Fibroblast of lung (primary cell): Measurements from ENCODE around the gene PCBP4. TPM values are rescaled to one million over a fixed set of nuclear protein-coding genes. Genes with fewer than 3 reads are reported as not detected.

ENCODE experiments used
- DNase-seq, 2 donors: peaks; one replicate each; pipeline versions ENCODE4 v3.0.0 to v3.0.0-alpha.2; 2010; ENCODE audit warnings: low read depth in 2 of 2
- H2AFZ ChIP-seq: 2 replicates; pipeline ENCODE4 v1.5.1; 2012; ENCODE audit warnings: low read length, control low read depth, inconsistent platforms
- H3K27ac ChIP-seq: 2 replicates; pipeline ENCODE4 v1.5.1; 2011; ENCODE audit warnings: low read length, control low read depth; ENCODE audit not compliant: insufficient read depth
- H3K27me3 ChIP-seq: 2 replicates; pipeline ENCODE4 v1.5.1; 2011; ENCODE audit warnings: mild to moderate bottlenecking, low read length; ENCODE audit not compliant: control insufficient read depth, insufficient read depth
- H3K36me3 ChIP-seq: 2 replicates; pipeline ENCODE4 v1.5.1; 2011; ENCODE audit warnings: low read length; ENCODE audit not compliant: control insufficient read depth, insufficient read depth
- H3K4me1 ChIP-seq: 2 replicates; pipeline ENCODE4 v1.5.1; 2011; ENCODE audit warnings: low read length; ENCODE audit not compliant: control insufficient read depth, insufficient read depth; ENCODE audit errors: extremely low read depth
- H3K4me2 ChIP-seq: 2 replicates; pipeline ENCODE4 v1.5.1; 2011; ENCODE audit warnings: low read length, control low read depth; ENCODE audit not compliant: insufficient read depth; ENCODE audit errors: extremely low read depth
- H3K4me3 ChIP-seq, 4 experiments: fragments of 200-600 bp in 1 of 4; sonication (generic) in 1 of 4; replicated peaks in 1 of 4; 2 replicates each; pipeline ENCODE4 v1.5.1; 2011 to 2016; ENCODE audit warnings: low read length in 4 of 4, low read depth in 3 of 4, mild to moderate bottlenecking in 3 of 4, control low read depth in 2 of 4, inconsistent platforms in 1 of 4, mixed read lengths in 1 of 4; ENCODE audit not compliant: insufficient read depth in 1 of 4; ENCODE audit errors: control extremely low read depth in 1 of 4
- H3K79me2 ChIP-seq: 2 replicates; pipeline ENCODE4 v1.5.1; 2012; ENCODE audit warnings: mild to moderate bottlenecking, low read length, inconsistent platforms; ENCODE audit not compliant: control insufficient read depth, insufficient read depth
- H3K9ac ChIP-seq: 2 replicates; pipeline ENCODE4 v1.5.1; 2011; ENCODE audit warnings: mild to moderate bottlenecking, low read length, control low read depth; ENCODE audit not compliant: insufficient read depth
- H3K9me3 ChIP-seq: 2 replicates; pipeline ENCODE4 v1.5.1; 2012; ENCODE audit warnings: low read depth, low read length; ENCODE audit not compliant: control insufficient read depth, insufficient read depth
- H4K20me1 ChIP-seq: 2 replicates; pipeline ENCODE4 v1.5.1; 2011; ENCODE audit warnings: low read length; ENCODE audit not compliant: control insufficient read depth, insufficient read depth; ENCODE audit errors: extremely low read depth
- EZH2 ChIP-seq: IDR thresholded peaks from 2 replicates; pipeline ENCODE4 v1.5.1; 2012; ENCODE audit warnings: low read length, control low read depth, mild to moderate bottlenecking; ENCODE audit errors: missing control alignments
- polyA plus RNA-seq, 2 donors: library from polyadenylated mRNA; depleted of rRNA in 1 of 2; stranded (reverse) in 1 of 2; unstranded in 1 of 2; fragments of >200 nt; gene quantifications; 2 replicates each; pipeline ENCODE4 v1.2.1, GENCODE V29; 2011 to 2012; ENCODE audit warnings: missing spikeins in 1 of 2
- total RNA-seq: library from RNA; depleted of rRNA; stranded (reverse); fragments of >200 nt; gene quantifications from 2 replicates; pipeline ENCODE4 v1.2.1, GENCODE V29; 2014
- TF ChIP-seq, protein P1 (sequence below), 2 donors: IDR thresholded peaks in 1 of 2; conservative IDR thresholded peaks in 1 of 2; 1 replicate in 1 of 2; 2 replicates in 1 of 2; pipeline ENCODE4 v1.5.1; 2011 to 2012; ENCODE audit warnings: low read length in 2 of 2, control low read depth in 1 of 2, inconsistent platforms in 1 of 2, low read depth in 1 of 2, mild to moderate bottlenecking in 1 of 2

Gene PCBP4
- total and polyA plus RNA-seq, 2 donors (not counting 1 experiment from before 2014, with no cell fraction given) = 40.2 to 46.2 TPM

DNA sequence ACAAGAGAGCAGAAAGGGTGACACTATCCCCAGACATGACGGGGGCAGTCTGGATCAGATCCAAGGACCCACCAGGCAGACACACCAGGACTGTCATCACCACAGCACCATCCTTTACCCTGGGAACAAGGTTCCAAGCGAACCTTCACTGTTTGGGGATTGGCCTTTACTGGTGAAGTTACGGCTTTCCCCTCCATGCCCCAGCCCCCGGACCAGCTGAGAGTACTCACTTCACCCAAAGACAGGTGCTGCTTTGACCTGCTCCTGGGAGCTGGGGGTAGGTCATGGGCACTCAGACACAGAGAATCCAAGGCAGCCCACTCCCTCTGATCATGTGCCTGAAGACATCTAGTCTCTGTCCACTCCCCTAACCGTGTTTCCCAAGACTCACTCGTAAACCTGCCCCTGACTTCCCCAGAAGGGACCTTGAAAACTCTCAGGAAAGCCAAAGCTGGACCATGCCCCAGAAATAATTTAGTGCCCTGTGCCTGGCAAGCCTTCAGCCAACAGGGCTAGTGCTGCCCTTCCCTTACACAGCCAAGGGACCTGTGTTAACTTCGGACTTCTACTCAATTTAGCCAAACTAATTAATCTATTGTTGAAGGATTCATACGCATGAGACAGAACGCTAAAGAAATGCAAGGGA, 28.4 kb downstream of the PCBP4 start:
- H3K36me3 ChIP-seq = peaks cover 14% of the 10 kb centered on the region
- H3K4me3 ChIP-seq = no peak overlapping the region
- peaks cover 19% of the 10 kb centered on the region for H3K79me2 ChIP-seq
- no peak for DNase-seq
- H3K27me3 ChIP-seq = no peaks in the 10 kb centered on the region
- H2AFZ ChIP-seq = no peak overlapping the region
- H3K4me1 ChIP-seq = peaks cover 15% of the 10 kb centered on the region
- H4K20me1 ChIP-seq = no peaks in the 10 kb centered on the region
- TF ChIP-seq, protein P1, sequence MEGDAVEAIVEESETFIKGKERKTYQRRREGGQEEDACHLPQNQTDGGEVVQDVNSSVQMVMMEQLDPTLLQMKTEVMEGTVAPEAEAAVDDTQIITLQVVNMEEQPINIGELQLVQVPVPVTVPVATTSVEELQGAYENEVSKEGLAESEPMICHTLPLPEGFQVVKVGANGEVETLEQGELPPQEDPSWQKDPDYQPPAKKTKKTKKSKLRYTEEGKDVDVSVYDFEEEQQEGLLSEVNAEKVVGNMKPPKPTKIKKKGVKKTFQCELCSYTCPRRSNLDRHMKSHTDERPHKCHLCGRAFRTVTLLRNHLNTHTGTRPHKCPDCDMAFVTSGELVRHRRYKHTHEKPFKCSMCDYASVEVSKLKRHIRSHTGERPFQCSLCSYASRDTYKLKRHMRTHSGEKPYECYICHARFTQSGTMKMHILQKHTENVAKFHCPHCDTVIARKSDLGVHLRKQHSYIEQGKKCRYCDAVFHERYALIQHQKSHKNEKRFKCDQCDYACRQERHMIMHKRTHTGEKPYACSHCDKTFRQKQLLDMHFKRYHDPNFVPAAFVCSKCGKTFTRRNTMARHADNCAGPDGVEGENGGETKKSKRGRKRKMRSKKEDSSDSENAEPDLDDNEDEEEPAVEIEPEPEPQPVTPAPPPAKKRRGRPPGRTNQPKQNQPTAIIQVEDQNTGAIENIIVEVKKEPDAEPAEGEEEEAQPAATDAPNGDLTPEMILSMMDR (conservative IDR thresholded peaks at IDR 0.05 in 1 of 2, IDR thresholded peaks at IDR 0.05 in 1 of 2; ENCODE audit: low read depth in 1 of 2, low read length in 2 of 2) = no peak
- TF ChIP-seq EZH2 = no peak
- H3K9ac ChIP-seq = no peak overlapping the region
- H3K4me2 ChIP-seq = no peak overlapping the region
- H3K27ac ChIP-seq = no peak overlapping the region
- H3K9me3 ChIP-seq = no peaks in the 10 kb centered on the region

DNA sequence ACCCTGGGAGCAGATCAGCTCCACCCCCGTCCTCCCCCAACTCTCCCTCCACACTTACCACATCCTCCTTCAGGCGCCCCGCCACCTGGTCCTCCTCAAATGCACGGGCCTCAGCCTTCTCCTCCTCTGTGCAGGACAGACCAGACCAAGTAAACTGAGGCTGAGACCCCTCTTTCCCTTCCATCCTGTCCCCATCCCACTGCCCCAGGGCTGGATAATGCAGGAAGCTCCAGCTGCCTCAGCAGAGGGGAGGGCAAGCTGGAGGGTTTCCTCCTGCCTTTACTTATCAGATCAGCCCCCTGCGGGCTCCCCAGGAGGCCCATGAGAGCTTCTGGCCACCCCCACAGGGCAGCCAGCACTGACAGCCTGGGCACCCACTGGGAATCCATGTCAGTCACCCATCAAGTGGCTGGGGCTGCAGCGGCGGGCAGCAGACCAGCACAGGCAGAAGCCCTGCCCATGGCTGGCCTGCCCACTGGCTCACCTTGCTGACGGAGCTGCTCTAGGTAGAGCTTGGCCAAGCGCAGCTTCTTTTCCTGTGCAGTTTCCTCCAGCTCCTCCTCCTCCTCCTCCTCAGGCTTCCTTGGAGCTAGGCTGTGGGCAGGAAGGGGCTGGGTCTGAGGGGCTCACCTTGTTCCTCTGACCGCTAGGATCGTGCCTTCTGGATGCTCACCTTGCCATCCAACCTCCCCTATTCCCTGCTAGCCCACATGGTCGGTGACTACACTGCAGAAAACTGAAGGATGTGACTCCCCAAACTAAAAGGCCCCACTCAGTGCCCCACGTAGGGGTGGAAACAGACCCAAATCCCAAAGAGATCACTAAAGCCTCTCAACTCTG, 29.4 kb downstream of the PCBP4 start:
- no peak overlapping the region for H3K27ac ChIP-seq

DNA sequence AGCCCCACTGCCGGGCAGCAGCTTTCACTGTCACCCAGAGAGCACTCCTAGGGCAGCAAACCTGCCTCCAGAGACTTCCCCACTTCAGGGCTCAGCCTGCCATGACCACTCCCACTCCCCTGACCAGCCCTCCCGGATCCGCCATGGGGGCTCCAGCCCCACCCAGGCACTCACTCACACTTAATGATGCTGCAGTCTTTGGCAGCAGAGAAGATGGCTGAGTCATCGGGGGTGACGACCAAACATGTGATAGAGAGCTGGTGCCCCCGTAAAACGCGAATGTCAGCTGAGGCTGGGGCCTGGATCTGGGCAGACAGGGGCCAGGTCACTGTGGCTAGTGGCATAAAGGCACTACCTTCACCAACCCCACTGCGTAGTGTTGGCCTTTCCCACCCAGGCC, 30.2 kb downstream of the PCBP4 start:
- Histone ChIP-seq H3K79me2 (peaks cover 19% of the 10 kb centered on the region), H3K4me1 (peaks cover 2% of the 10 kb centered on the region), H2AFZ (no peak overlapping the region), H4K20me1 (no peaks in the 10 kb centered on the region), H3K4me2 (no peak overlapping the region), H3K36me3 (peaks cover 20% of the 10 kb centered on the region), H3K9ac (no peak overlapping the region), H3K27ac (no peak overlapping the region), H3K4me3 (no peak overlapping the region), H3K9me3 (no peaks in the 10 kb centered on the region), H3K27me3 (no peaks in the 10 kb centered on the region)
- peak; percentile 18 to 39 for DNase-seq
- TF ChIP-seq, protein P1 (conservative IDR thresholded peaks at IDR 0.05 in 1 of 2, IDR thresholded peaks at IDR 0.05 in 1 of 2; ENCODE audit: low read depth in 1 of 2, low read length in 2 of 2) = no peak
- TF ChIP-seq EZH2 = no peak

More for the DNA sequence above, 29.4 kb downstream of the PCBP4 start:
- no peak for DNase-seq
- no peaks in the 10 kb centered on the region for H4K20me1 ChIP-seq
- H3K9me3 ChIP-seq = no peaks in the 10 kb centered on the region
- no peaks in the 10 kb centered on the region for H3K27me3 ChIP-seq
- H3K4me1 ChIP-seq = peaks cover 10% of the 10 kb centered on the region
- H3K79me2 ChIP-seq = peaks cover 19% of the 10 kb centered on the region
- H3K4me3 ChIP-seq = no peak overlapping the region
- H3K9ac ChIP-seq = no peak overlapping the region
- no peak overlapping the region for H3K4me2 ChIP-seq
- no peak overlapping the region for H2AFZ ChIP-seq
- no peak for TF ChIP-seq EZH2
- TF ChIP-seq, protein P1 (conservative IDR thresholded peaks at IDR 0.05 in 1 of 2, IDR thresholded peaks at IDR 0.05 in 1 of 2; ENCODE audit: low read depth in 1 of 2, low read length in 2 of 2) = no peak
- H3K36me3 ChIP-seq = peaks cover 18% of the 10 kb centered on the region
